ENCODE measurements around the gene ATR. TPM values are rescaled to one million over a fixed set of nuclear protein-coding genes. Genes with fewer than 3 reads are reported as not detected.
"Not testable (repeated sequence)": the region's sequence is repeated elsewhere in the genome, so short reads cannot be mapped to it uniquely, and the experiment has no call there.

The ATR gene
- total RNA-seq, 1 donor from 2014 or later = 29.1 TPM

DNA sequence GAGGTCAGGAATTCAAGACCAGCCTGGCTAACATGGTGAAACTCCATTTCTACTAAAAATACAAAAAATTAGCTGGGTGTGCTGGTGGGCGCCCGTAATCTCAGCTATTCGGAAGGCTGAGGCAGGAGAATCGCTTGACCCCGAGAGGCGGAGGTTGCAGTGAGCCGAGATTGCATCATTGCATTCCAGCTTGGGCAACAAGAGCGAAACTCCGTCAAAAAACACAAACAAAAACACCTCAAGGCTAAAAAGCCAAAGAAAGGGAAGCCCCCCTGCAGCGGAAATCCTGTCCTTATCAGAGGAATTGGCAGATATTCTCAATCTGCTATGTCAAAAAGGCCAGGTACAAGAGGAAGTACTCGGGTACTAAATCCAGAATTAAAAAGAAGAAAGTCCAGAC, 2.5 kb upstream of the ATR start:
- intact Hi-C loops (cut with micrococcal nuclease); H3K4me3 Mint-ChIP-seq (ENCODE audit: low read depth); H3K36me3 Mint-ChIP-seq (ENCODE audit: low read depth); H3K9me3 Mint-ChIP-seq; H3K27ac Mint-ChIP-seq; DNase-seq (ENCODE audit: low spot score): not testable (repeated sequence)
- H3K27me3 Mint-ChIP-seq (ENCODE audit: low read depth) = peaks cover 25% of the 10 kb centered on the region
- peaks cover 23% of the 10 kb centered on the region for H3K4me1 Mint-ChIP-seq (ENCODE audit: low read depth)

DNA sequence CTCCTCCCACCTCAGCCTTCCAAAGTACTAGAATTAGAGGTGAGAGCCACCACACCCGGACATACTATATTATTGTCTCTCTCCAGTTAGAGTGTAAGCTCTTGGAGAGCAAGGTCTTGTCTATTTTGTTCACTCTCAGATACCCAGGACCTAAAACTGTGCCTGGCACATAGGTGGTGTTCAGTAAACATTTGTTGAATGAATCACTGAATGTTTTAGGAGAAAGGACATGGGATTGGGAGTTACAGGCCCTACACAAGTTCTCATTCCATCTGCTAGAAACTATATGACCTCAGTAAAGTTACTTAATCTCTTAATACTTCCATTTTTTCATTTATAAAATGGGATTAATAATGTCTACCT, 1.5 kb upstream of the ATR start:
- no peak for DNase-seq (ENCODE audit: low spot score)
- intact Hi-C loops (cut with micrococcal nuclease) = no loop called here
- Mint-ChIP-seq H3K36me3 (ENCODE audit: low read depth) (peaks cover 6% of the 10 kb centered on the region), H3K4me3 (ENCODE audit: low read depth) (peak overlapping the region; percentile 99), H3K9me3 (no peaks in the 10 kb centered on the region), H3K4me1 (ENCODE audit: low read depth) (peaks cover 31% of the 10 kb centered on the region), H3K27ac (peak overlapping the region; percentile 96), H3K27me3 (ENCODE audit: low read depth) (peaks cover 21% of the 10 kb centered on the region)

DNA sequence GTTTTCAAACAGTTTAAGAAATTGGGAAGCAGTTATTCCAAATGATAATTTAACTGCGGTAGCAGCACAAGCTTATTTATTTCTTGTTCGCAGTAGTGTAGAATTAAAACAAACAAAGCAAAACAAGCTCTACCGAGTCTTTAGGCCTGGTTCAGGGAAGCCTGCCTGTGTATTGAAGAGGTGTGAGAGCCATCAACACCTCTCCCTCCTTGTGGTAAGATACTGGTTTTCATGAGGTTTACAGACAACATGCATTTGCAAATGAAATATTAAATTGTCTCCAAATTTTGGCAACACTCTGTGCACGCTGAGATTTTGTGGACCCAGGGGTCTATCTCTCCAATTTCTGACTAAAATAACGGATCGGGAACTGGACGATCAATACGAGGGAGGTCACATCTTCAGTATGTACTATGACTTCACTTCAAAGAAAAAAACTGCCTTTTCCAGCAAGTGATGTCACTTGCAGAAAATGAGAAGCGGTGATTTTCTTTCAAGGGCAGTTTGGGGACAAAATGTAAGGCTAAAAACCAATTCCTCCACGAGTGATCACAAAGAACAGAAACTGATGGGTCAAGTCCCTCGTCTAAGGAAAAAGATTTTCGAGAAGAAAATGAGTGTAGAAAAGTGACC, 721 bp downstream of the ATR start:
- intact Hi-C loops (cut with micrococcal nuclease) = loop anchor here (1.0 to 10.0 kb wide), 7 partner anchors 18 to 553 kb away; partner anchors contain the start of genes PLS1, TRPC1 and U2SURP
- Mint-ChIP-seq H3K36me3 (ENCODE audit: low read depth) (peaks cover 11% of the 10 kb centered on the region), H3K27me3 (ENCODE audit: low read depth) (peaks cover 5% of the 10 kb centered on the region), H3K4me3 (ENCODE audit: low read depth) (peak overlapping the region; percentile 99), H3K4me1 (ENCODE audit: low read depth) (peaks cover 38% of the 10 kb centered on the region), H3K27ac (peak overlapping the region; percentile 96), H3K9me3 (no peaks in the 10 kb centered on the region)
- no peak for DNase-seq (ENCODE audit: low spot score)

DNA sequence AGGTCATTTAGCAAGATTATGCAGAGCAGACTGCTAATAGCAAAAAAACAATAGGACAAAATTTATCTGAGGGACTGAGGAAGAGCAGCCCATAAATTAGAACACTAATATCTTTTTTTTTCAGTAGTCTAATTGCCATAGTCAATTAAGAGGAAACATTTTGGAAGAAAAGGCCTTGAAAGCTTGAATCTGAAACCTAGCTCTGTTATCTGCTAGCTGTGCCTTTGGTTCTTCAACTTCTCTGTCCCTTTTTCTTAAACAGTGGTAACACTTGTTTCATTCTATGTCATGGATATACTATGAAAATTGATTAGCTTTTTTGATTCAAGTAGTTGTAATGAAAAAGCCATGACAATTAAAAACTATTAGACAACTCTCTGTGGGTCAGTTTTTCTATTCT, 1.7 kb downstream of the ATR start:
- DNase-seq (ENCODE audit: low spot score) = no peak
- Mint-ChIP-seq H3K27me3 (ENCODE audit: low read depth) (no peaks in the 10 kb centered on the region), H3K27ac (no peak overlapping the region), H3K4me1 (ENCODE audit: low read depth) (peaks cover 38% of the 10 kb centered on the region), H3K9me3 (no peaks in the 10 kb centered on the region), H3K36me3 (ENCODE audit: low read depth) (peaks cover 15% of the 10 kb centered on the region), H3K4me3 (ENCODE audit: low read depth) (peak overlapping the region; percentile 99)
- intact Hi-C loops (cut with micrococcal nuclease) = loop anchor here (5.0 to 10.0 kb wide), 4 partner anchors 69 to 552 kb away; partner anchors contain the start of gene TRPC1

DNA sequence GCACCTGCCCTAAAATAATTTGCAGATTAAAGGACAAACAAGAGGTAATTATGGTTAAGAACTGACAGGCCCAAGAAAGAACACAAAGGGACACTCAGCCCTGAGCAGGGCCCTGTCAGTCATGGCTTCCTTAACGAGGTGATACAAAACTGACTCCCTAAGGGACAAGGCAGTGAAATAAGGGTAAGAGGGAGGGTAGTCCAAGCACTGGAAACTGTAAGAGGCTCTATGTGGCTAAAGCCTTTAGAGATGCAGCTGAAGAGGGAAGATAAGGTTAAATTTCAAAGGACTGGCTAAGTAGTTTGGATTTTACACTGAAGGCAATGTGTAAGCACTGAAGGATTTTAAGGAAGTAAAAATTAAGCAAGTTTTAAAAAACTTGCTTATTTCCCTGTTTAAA, 3.9 kb downstream of the ATR start:
- Mint-ChIP-seq H3K4me3 (ENCODE audit: low read depth) (no peak overlapping the region), H3K27ac (no peak overlapping the region), H3K9me3 (no peaks in the 10 kb centered on the region), H3K27me3 (ENCODE audit: low read depth) (no peaks in the 10 kb centered on the region), H3K4me1 (ENCODE audit: low read depth) (peaks cover 35% of the 10 kb centered on the region), H3K36me3 (ENCODE audit: low read depth) (peaks cover 25% of the 10 kb centered on the region)
- intact Hi-C loops (cut with micrococcal nuclease) = loop anchor here (5.0 to 10.0 kb wide), 4 partner anchors 67 to 550 kb away; partner anchors contain the start of gene TRPC1
- DNase-seq (ENCODE audit: low spot score) = no peak

DNA sequence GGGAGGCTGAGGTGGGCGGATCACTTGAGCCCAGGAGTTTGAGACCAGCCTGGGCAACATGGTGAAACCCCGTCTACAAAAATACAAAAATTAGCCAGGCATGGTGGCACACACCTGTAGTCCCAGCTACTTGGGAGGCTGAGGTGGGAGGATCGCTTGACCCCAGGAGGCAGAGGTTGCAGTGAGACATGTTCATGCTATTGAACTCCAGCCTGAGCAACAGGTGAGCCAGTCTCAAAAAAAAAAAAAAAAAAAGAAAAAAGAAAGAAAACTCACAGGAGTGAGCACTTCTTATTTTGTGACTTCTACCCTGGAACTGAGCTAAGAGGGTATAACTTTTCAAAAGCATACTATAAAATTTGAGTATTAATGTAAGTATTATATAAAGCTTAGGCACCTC, 4.3 kb downstream of the ATR start:
- not testable (repeated sequence) for DNase-seq (ENCODE audit: low spot score); H3K27me3 Mint-ChIP-seq (ENCODE audit: low read depth); H3K4me3 Mint-ChIP-seq (ENCODE audit: low read depth); H3K9me3 Mint-ChIP-seq; H3K27ac Mint-ChIP-seq
- Mint-ChIP-seq H3K4me1 (ENCODE audit: low read depth) (peaks cover 31% of the 10 kb centered on the region), H3K36me3 (ENCODE audit: low read depth) (peaks cover 25% of the 10 kb centered on the region)
- intact Hi-C loops (cut with micrococcal nuclease) = loop anchor here (10.0 kb wide), 2 partner anchors 209 to 549 kb away; no protein-coding TSS in a partner anchor

DNA sequence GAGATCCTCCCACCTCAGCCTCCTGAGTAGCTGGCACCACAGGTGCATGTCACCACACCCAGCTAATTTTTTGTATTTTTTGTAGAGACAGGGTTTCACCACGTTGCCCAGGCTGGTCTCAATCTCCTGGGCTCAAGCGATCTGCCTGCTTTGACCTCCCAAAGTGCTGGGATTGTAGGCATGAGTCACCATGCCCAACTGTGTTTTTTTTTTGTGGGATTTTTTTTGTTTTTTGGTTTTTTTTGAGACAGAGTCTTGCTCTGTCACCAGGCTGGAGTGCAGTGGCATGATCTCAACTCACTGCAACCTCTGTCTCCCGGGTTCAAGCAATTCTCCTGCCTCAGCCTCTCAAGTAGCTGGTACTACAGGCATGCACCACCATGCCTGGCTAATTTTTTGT, 9.1 kb downstream of the ATR start:
- H3K4me3 Mint-ChIP-seq (ENCODE audit: low read depth); H3K9me3 Mint-ChIP-seq; intact Hi-C loops (cut with micrococcal nuclease): not testable (repeated sequence)

DNA sequence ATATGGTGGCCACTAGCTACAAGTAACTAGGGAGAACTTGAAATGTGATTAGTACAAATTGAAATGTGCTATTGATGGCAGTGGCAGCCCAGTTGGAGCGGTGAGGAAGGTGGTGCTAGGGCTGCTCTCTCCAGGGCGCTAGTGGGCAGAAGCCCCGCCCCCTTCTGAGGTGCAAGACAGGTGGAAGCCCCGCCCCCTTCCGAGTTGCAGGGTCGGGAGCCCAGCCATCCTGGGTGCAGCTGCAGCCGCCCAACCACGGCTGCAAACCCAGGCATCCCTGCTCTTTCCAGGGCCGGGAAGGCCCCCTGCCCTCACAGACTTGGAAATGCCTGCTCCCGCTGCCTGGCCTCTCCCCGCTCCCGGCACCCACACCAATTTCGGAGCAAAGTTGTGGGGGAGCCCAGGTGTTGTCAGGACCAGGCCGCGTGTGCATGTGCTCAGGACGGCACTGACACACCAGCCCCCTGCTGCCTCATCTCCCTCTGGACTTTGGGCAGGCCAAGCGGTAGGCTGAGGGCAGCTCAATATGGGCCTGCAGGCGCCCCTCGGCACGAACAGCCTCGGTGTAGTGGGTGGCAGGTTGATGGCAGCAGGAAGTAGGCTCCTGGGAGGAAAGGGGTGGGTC, 10.0 kb downstream of the ATR start:
- DNase-seq (ENCODE audit: low spot score) = no peak
- Mint-ChIP-seq H3K9me3 (no peaks in the 10 kb centered on the region), H3K4me3 (ENCODE audit: low read depth) (no peak overlapping the region), H3K27ac (no peak overlapping the region), H3K27me3 (ENCODE audit: low read depth) (no peaks in the 10 kb centered on the region), H3K4me1 (ENCODE audit: low read depth) (peaks cover 4% of the 10 kb centered on the region), H3K36me3 (ENCODE audit: low read depth) (peaks cover 45% of the 10 kb centered on the region)
- intact Hi-C loops (cut with micrococcal nuclease) = no loop called here

More for the DNA sequence above, 9.1 kb downstream of the ATR start:
- not testable (repeated sequence) for H3K4me1 Mint-ChIP-seq (ENCODE audit: low read depth); DNase-seq (ENCODE audit: low spot score); H3K27ac Mint-ChIP-seq; H3K27me3 Mint-ChIP-seq (ENCODE audit: low read depth)
- H3K36me3 Mint-ChIP-seq (ENCODE audit: low read depth) = peaks cover 41% of the 10 kb centered on the region

DNA sequence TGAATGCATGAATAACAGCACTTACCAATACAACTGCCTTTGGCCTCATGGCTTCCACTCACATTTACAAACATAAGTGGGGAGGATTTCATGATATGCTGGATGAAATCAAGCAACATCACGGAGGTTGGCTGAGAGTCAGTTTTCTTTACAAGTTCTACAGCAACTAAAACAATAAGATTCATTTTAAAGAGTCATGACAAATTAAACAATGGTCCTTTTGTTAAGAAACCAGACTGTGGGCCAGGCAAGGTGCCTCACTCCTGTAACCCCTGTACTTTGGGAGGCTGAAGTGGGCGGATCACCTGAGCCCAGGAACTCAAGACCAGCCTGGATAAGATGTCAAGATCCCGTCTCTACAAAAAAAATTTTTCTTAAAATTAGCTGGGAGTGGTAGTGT, 12.4 kb downstream of the ATR start:
- no peak overlapping the region for H3K4me3 Mint-ChIP-seq (ENCODE audit: low read depth)
- intact Hi-C loops (cut with micrococcal nuclease) = no loop called here
- H3K4me1 Mint-ChIP-seq (ENCODE audit: low read depth) = peaks cover 6% of the 10 kb centered on the region
- H3K27me3 Mint-ChIP-seq (ENCODE audit: low read depth) = no peaks in the 10 kb centered on the region
- peaks cover 55% of the 10 kb centered on the region for H3K36me3 Mint-ChIP-seq (ENCODE audit: low read depth)
- no peak overlapping the region for H3K27ac Mint-ChIP-seq
- no peaks in the 10 kb centered on the region for H3K9me3 Mint-ChIP-seq
- DNase-seq (ENCODE audit: low spot score) = no peak

DNA sequence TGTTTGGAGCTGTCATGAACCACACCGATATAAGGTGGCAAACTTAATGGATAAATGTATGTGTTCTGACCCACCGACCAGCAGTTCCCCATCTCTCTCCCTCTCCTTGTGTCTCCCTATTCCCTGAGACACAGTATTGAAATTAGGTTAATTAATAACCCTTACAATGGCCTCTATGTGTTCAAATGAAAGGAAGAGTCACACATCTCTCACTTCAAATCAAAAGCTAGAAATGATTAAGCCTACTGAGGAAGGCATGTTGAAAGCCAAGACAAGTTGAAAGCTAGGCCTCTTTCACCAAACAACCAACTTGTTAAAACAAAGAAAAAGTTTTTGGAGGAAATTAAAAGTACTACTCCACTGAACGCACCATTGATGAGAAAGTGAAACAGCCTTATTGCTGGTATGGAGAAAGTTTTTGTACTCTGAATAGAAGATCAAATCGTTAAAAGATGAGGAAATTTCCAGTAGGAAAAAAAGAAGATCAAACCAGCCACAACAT, 15.0 kb downstream of the ATR start:
- Mint-ChIP-seq H3K4me3 (ENCODE audit: low read depth) (no peak overlapping the region), H3K27me3 (ENCODE audit: low read depth) (no peaks in the 10 kb centered on the region), H3K36me3 (ENCODE audit: low read depth) (peaks cover 57% of the 10 kb centered on the region), H3K9me3 (no peaks in the 10 kb centered on the region), H3K27ac (peak overlapping the region; percentile 65), H3K4me1 (ENCODE audit: low read depth) (peaks cover 6% of the 10 kb centered on the region)
- intact Hi-C loops (cut with micrococcal nuclease) = no loop called here
- DNase-seq (ENCODE audit: low spot score) = no peak

DNA sequence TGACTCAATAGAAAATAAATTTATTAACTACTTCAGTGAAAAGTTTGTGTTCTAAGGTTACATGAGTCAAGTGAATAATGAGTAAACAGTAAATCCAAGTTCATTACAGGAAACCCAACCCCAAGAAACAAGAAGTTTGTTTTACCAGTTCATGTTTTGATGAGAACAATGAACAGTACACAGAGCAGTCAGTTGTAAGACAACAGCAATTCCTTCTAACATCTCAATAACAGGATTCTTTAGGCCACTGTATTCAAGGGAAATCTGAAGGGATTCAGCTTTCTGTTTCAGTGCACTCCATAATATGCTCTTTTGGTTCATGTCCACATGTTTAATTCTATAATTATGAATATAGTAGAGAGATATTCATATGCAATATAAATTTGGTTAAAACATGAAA, 18.4 kb downstream of the ATR start:
- Mint-ChIP-seq H3K36me3 (ENCODE audit: low read depth) (peaks cover 62% of the 10 kb centered on the region), H3K27ac (no peak overlapping the region), H3K4me1 (ENCODE audit: low read depth) (peaks cover 6% of the 10 kb centered on the region), H3K9me3 (no peaks in the 10 kb centered on the region), H3K27me3 (ENCODE audit: low read depth) (no peaks in the 10 kb centered on the region), H3K4me3 (ENCODE audit: low read depth) (no peak overlapping the region)
- DNase-seq (ENCODE audit: low spot score) = no peak
- intact Hi-C loops (cut with micrococcal nuclease) = no loop called here

DNA sequence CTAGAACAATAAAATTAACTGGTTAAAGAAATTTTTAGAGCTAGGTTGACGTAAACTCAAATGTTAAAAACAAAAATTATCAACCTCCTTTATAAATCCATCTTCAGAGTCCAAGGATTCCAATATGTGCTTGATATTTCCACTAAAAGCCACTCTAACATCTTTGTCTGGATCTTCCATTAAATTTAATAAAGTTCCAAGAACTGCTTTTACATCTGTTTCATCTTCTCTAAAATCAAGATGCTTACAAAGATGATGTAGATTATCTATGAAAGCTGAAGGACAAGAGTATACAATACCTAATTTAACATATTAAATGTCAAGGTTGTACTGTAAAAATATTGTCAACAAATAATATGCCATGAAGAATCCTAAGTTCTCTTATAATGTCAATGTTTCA, 24.8 kb downstream of the ATR start:
- no peak overlapping the region for H3K4me3 Mint-ChIP-seq (ENCODE audit: low read depth)
- intact Hi-C loops (cut with micrococcal nuclease) = no loop called here

DNA sequence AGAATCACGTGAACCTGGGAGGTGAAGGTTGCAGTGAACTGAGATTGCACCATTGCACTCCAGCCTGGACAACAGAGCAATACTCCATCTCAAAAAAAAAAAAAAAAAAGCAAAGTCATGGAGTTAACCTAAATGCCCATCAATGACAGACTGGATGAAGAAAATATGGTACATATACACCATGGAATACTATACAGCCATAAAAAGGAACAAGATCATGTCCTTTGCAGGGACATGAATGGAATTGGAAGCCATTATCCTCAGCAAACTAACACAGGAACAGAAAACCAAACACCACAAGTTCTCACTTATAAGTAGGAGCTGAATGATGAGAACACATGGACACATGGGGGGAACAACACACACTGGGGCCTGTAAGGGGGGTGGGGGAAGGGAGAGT, 26.0 kb downstream of the ATR start:
- H3K27ac Mint-ChIP-seq; H3K27me3 Mint-ChIP-seq (ENCODE audit: low read depth); H3K9me3 Mint-ChIP-seq; H3K4me3 Mint-ChIP-seq (ENCODE audit: low read depth); H3K4me1 Mint-ChIP-seq (ENCODE audit: low read depth); intact Hi-C loops (cut with micrococcal nuclease); DNase-seq (ENCODE audit: low spot score): not testable (repeated sequence)
- peaks cover 73% of the 10 kb centered on the region for H3K36me3 Mint-ChIP-seq (ENCODE audit: low read depth)

More for the DNA sequence above, 24.8 kb downstream of the ATR start:
- H3K9me3 Mint-ChIP-seq = peaks cover 6% of the 10 kb centered on the region
- no peaks in the 10 kb centered on the region for H3K27me3 Mint-ChIP-seq (ENCODE audit: low read depth)
- peaks cover 70% of the 10 kb centered on the region for H3K36me3 Mint-ChIP-seq (ENCODE audit: low read depth)
- no peak for DNase-seq (ENCODE audit: low spot score)
- H3K27ac Mint-ChIP-seq = no peak overlapping the region
- H3K4me1 Mint-ChIP-seq (ENCODE audit: low read depth) = no peaks in the 10 kb centered on the region
